Activated gamma-delta T cell treated with Interleukin-2 at 50 U/mL for 16 hours (primary cell): ENCODE results near the gene SIGLEC11.
A peak's percentile ranks its signal among the peaks of the same experiment; 100 is the strongest.
"Not testable (repeated sequence)": the region's sequence is repeated elsewhere in the genome, so short reads cannot be mapped to it uniquely, and the experiment has no call there.

ENCODE experiments used
- DNase-seq: peaks from one replicate; pipeline ENCODE4 v3.0.0-alpha.2; 2020

Gene SIGLEC11

GRCh38 chr19:49960980-49961379 is at the start of gene SIGLEC11:
Gene SIGLEC11 (minus strand): TSS chr19:49961172. CDS start chr19:49961081, 91 bp downstream.
- not testable (repeated sequence) for DNase-seq

- no peak for DNase-seq
Observed at GRCh38 chr19:50008532-50008931, 47.6 kb upstream of the SIGLEC11 start.

GRCh38 chr19:50007947-50008346 is 47.0 kb upstream of the SIGLEC11 start:
- no peak for DNase-seq

GRCh38 chr19:50007170-50007569 is 46.2 kb upstream of the SIGLEC11 start:
- DNase-seq, result no peak

- no peak for DNase-seq
Observed at GRCh38 chr19:50005428-50005827, 44.5 kb upstream of the SIGLEC11 start.

GRCh38 chr19:50003810-50004419 is 42.9 kb upstream of the SIGLEC11 start:
- DNase-seq, result no peak

- DNase-seq, result no peak
Observed at GRCh38 chr19:50003254-50003788, 42.3 kb upstream of the SIGLEC11 start.

- no peak for DNase-seq
Observed at GRCh38 chr19:50002386-50002960, 41.5 kb upstream of the SIGLEC11 start.

GRCh38 chr19:50001775-50002174 is 40.8 kb upstream of the SIGLEC11 start:
- no peak for DNase-seq

GRCh38 chr19:50000841-50001557 is 40.0 kb upstream of the SIGLEC11 start:
- DNase-seq, result no peak

GRCh38 chr19:50000038-50000840 is 39.3 kb upstream of the SIGLEC11 start:
- no peak for DNase-seq

- DNase-seq, result no peak
Observed at GRCh38 chr19:49999371-50000010, 38.5 kb upstream of the SIGLEC11 start.

GRCh38 chr19:49997709-49998108 is 36.7 kb upstream of the SIGLEC11 start:
- DNase-seq, result no peak

GRCh38 chr19:49988433-49988832 is 27.5 kb upstream of the SIGLEC11 start:
- DNase-seq, result no peak

GRCh38 chr19:49988007-49988406 is 27.0 kb upstream of the SIGLEC11 start:
- DNase-seq, result no peak

GRCh38 chr19:49987159-49987698 is 26.3 kb upstream of the SIGLEC11 start:
- DNase-seq, result peak; percentile 67

- DNase-seq, result no peak
Observed at GRCh38 chr19:49986354-49986753, 25.4 kb upstream of the SIGLEC11 start.

- DNase-seq, result no peak
Observed at GRCh38 chr19:49985871-49986270, 24.9 kb upstream of the SIGLEC11 start.

- no peak for DNase-seq
Observed at GRCh38 chr19:49984491-49984890, 23.5 kb upstream of the SIGLEC11 start.

- peak; percentile 81 for DNase-seq
Observed at GRCh38 chr19:49983645-49984229, 22.8 kb upstream of the SIGLEC11 start.

GRCh38 chr19:49981603-49982593 is 20.9 kb upstream of the SIGLEC11 start:
- no peak for DNase-seq
